HCT116 (cell line): Measurements from ENCODE around the gene RCAN3. TPM values are rescaled to one million over a fixed set of nuclear protein-coding genes. Genes with fewer than 3 reads are reported as not detected.

Experiments
- ATAC-seq: fragments of 200-7000 bp; cut with Tn5 transposase; 2 replicates; pipeline ENCODE4 v1.9.1; 2020; ENCODE audit warnings: mild to moderate bottlenecking, moderate library complexity
- BruUV-seq: library from RNA; stranded (reverse); fragments of 400-500 nt; replicated peaks from 2 replicates; lab custom pipeline; 2021; lab: Mats Ljungman, UMichigan
- CTCF ChIA-PET: fragments of 300-600 bp; sonication (Branson Sonifier 250); formaldehyde crosslinking; loops from one replicate; lab custom pipeline; 2021; ENCODE audit warnings: antibody characterized with exemption; lab: Charles Lee
- POLR2A ChIA-PET: fragments of 300-600, 350-600 bp; sonication (Branson Sonifier 250); formaldehyde crosslinking; loops from one replicate; lab custom pipeline; 2021; ENCODE audit warnings: antibody characterized with exemption; lab: Charles Lee
- RAD21 ChIA-PET, 2 experiments: fragments of 300-600 bp; sonication (Branson Sonifier 250); formaldehyde crosslinking; loops; one replicate each; lab custom pipeline; 2023; ENCODE audit warnings: low total read pairs in 2 of 2; ENCODE audit not compliant: uncharacterized antibody in 2 of 2, unreplicated experiment in 2 of 2, low non-redundant PET in 1 of 2; lab: Charles Lee
- DNase-seq: peaks from one replicate; pipeline ENCODE4 v3.0.0-alpha.2; 2010; ENCODE audit warnings: low read depth, low spot score
- H2AFZ ChIP-seq: fragments of 200-600 bp; shearing (Covaris generic), sonication (generic); 2 replicates; pipeline ENCODE4 v1.6.1; 2017; ENCODE audit warnings: low read depth, mixed run types, mixed read lengths, antibody characterized with exemption, low read length; ENCODE audit not compliant: poor library complexity, severe bottlenecking
- H3K27ac ChIP-seq: 2 replicates; pipeline ENCODE4 v1.5.1; 2012; ENCODE audit warnings: low read depth, low read length
- H3K27me3 ChIP-seq: fragments of 200-600 bp; sonication (generic); 2 replicates; pipeline ENCODE4 v1.6.1; 2016; ENCODE audit warnings: mixed run types, low read length, mixed read lengths; ENCODE audit not compliant: insufficient read depth
- H3K36me3 ChIP-seq, 2 experiments: fragments of 200-500 bp in 1 of 2; fragments of 200-600 bp in 1 of 2; sonication (Bioruptor generic) in 1 of 2; sonication (generic) in 1 of 2; 2 replicates each; pipeline versions ENCODE4 v1.5.1 to v1.6.1; 2014 to 2016; ENCODE audit warnings: low read length in 2 of 2, inconsistent platforms in 1 of 2, mixed read lengths in 1 of 2, mixed run types in 1 of 2; ENCODE audit not compliant: insufficient read depth in 2 of 2, control insufficient read depth in 1 of 2
- H3K4me1 ChIP-seq, 2 experiments: fragments of 200-600 bp in 1 of 2; sonication (generic) in 1 of 2; 2 replicates each; pipeline versions ENCODE4 v1.5.1 to v1.6.1; 2012 to 2017; ENCODE audit warnings: low read length in 2 of 2, inconsistent platforms in 1 of 2, mild to moderate bottlenecking in 1 of 2, mixed read lengths in 1 of 2, mixed run types in 1 of 2, moderate library complexity in 1 of 2; ENCODE audit not compliant: insufficient read depth in 2 of 2, control insufficient read depth in 1 of 2
- H3K4me2 ChIP-seq: fragments of 200-600 bp; sonication (generic); 2 replicates; pipeline ENCODE4 v1.6.1; 2017; ENCODE audit warnings: mixed run types, low read length, mixed read lengths
- H3K4me3 ChIP-seq, 2 experiments: fragments of 200-600 bp in 1 of 2; sonication (generic) in 1 of 2; replicated peaks in 1 of 2; 2 replicates each; pipeline ENCODE4 v1.5.1; 2011 to 2016; ENCODE audit warnings: low read length in 2 of 2, control low read depth in 1 of 2, low read depth in 1 of 2, mild to moderate bottlenecking in 1 of 2, mixed read lengths in 1 of 2, mixed run types in 1 of 2
- H3K79me2 ChIP-seq: fragments of 200-600 bp; sonication (generic); 2 replicates; pipeline ENCODE4 v1.6.1; 2017; ENCODE audit warnings: mild to moderate bottlenecking, mixed run types, low read length, moderate library complexity, mixed read lengths; ENCODE audit not compliant: insufficient read depth
- H3K9ac ChIP-seq: fragments of 200-600 bp; sonication (generic); 2 replicates; pipeline ENCODE4 v1.6.1; 2016; ENCODE audit warnings: low read length, mixed read lengths
- H3K9me2 ChIP-seq: fragments of 200-600 bp; sonication (generic), shearing (Covaris generic); 2 replicates; pipeline ENCODE4 v1.6.1; 2017; ENCODE audit warnings: mixed run types, mild to moderate bottlenecking, moderate library complexity; ENCODE audit not compliant: insufficient read depth
- H3K9me3 ChIP-seq, 2 experiments: fragments of 200-500 bp in 1 of 2; fragments of 200-600 bp in 1 of 2; sonication (Bioruptor generic) in 1 of 2; sonication (generic) in 1 of 2; 2 replicates each; pipeline ENCODE4 v1.6.1; 2014 to 2017; ENCODE audit warnings: low read length in 2 of 2, mixed read lengths in 2 of 2, inconsistent platforms in 1 of 2, low read depth in 1 of 2, mild to moderate bottlenecking in 1 of 2, mixed run types in 1 of 2, moderate library complexity in 1 of 2; ENCODE audit not compliant: control insufficient read depth in 1 of 2, insufficient read depth in 1 of 2
- H4K20me1 ChIP-seq: fragments of 200-600 bp; sonication (generic), shearing (Covaris generic); 2 replicates; pipeline ENCODE4 v1.6.1; 2017; ENCODE audit warnings: mixed run types, mild to moderate bottlenecking, moderate library complexity; ENCODE audit not compliant: insufficient read depth
- CBX3 ChIP-seq: IDR thresholded peaks from 2 replicates; pipeline ENCODE4 v1.6.1; 2012; ENCODE audit warnings: low read depth
- CEBPB ChIP-seq: IDR thresholded peaks from 2 replicates; pipeline ENCODE4 v1.6.1; 2012; ENCODE audit warnings: low read depth
- CTCF ChIP-seq, 3 experiments: fragments of 200-600 bp in 1 of 3; sonication (generic) in 1 of 3; IDR thresholded peaks in 2 of 3; conservative IDR thresholded peaks in 1 of 3; 2 replicates each; pipeline ENCODE4 v1.5.1; 2012 to 2017; ENCODE audit warnings: low read depth in 2 of 3, low read length in 2 of 3, antibody characterized with exemption in 1 of 3, borderline replicate concordance in 1 of 3, control low read depth in 1 of 3, mild to moderate bottlenecking in 1 of 3, mixed read lengths in 1 of 3, mixed run types in 1 of 3, moderate library complexity in 1 of 3; ENCODE audit not compliant: insufficient read depth in 1 of 3
- EGR1 ChIP-seq: IDR thresholded peaks from 2 replicates; pipeline ENCODE4 v1.6.1; 2012; ENCODE audit warnings: low read depth
- ELF1 ChIP-seq: IDR thresholded peaks from 2 replicates; pipeline ENCODE4 v1.6.1; 2012; ENCODE audit warnings: low read depth, borderline replicate concordance
- EZH2 ChIP-seq: fragments of 200-600 bp; sonication (generic); IDR thresholded peaks from 2 replicates; pipeline ENCODE4 v1.6.1; 2017; ENCODE audit warnings: antibody characterized with exemption, mixed run types
- EZH2phosphoT487 ChIP-seq: fragments of 200-600 bp; IDR thresholded peaks from 2 replicates; pipeline ENCODE4 v1.6.1; 2018; ENCODE audit warnings: antibody characterized with exemption, borderline replicate concordance
- FOSL1 ChIP-seq: IDR thresholded peaks from 2 replicates; pipeline ENCODE4 v1.6.1; 2012; ENCODE audit warnings: low read depth
- JUND ChIP-seq: IDR thresholded peaks from 2 replicates; pipeline ENCODE4 v1.6.1; 2012
- MAX ChIP-seq: IDR thresholded peaks from 2 replicates; pipeline ENCODE4 v1.6.1; 2012
- POLR2A ChIP-seq: IDR thresholded peaks from 2 replicates; pipeline ENCODE4 v1.7.0; 2011; ENCODE audit warnings: borderline replicate concordance; ENCODE audit not compliant: insufficient read depth, insufficient read length; ENCODE audit errors: extremely low read depth
- POLR2AphosphoS5 ChIP-seq: IDR thresholded peaks from 2 replicates; pipeline ENCODE4 v1.6.1; 2011; ENCODE audit warnings: mild to moderate bottlenecking, low read depth, low read length, moderate library complexity
- RAD21 ChIP-seq: IDR thresholded peaks from 2 replicates; pipeline ENCODE4 v1.6.1; 2012; ENCODE audit warnings: low read depth, mild to moderate bottlenecking
- SIN3A ChIP-seq: IDR thresholded peaks from 2 replicates; pipeline ENCODE4 v1.6.1; 2012; ENCODE audit warnings: low read depth
- SP1 ChIP-seq: IDR thresholded peaks from 2 replicates; pipeline ENCODE4 v1.6.1; 2012; ENCODE audit warnings: low read depth
- SRF ChIP-seq: IDR thresholded peaks from 2 replicates; pipeline ENCODE4 v1.6.1; 2012; ENCODE audit warnings: low read depth
- TCF7L2 ChIP-seq: IDR thresholded peaks from 2 replicates; pipeline ENCODE4 v1.7.0; 2011; ENCODE audit warnings: borderline replicate concordance, inconsistent platforms; ENCODE audit not compliant: insufficient read depth, insufficient read length; ENCODE audit errors: extremely low read depth
- YY1 ChIP-seq: IDR thresholded peaks from 2 replicates; pipeline ENCODE4 v1.6.1; 2011; ENCODE audit warnings: low read length, low read depth, moderate library complexity, mild to moderate bottlenecking; ENCODE audit not compliant: insufficient replicate concordance; ENCODE audit errors: extremely low read depth
- ZFX ChIP-seq: fragments of 450-650 bp; IDR thresholded peaks from 2 replicates; pipeline ENCODE4 v1.6.1; 2017
- ZNF274 ChIP-seq: fragments of 200-500 bp; sonication (Bioruptor generic); IDR thresholded peaks from 2 replicates; pipeline ENCODE4 v1.6.1; 2014; ENCODE audit warnings: mild to moderate bottlenecking, low read depth, low read length, inconsistent platforms
- intact Hi-C: fragments of 100-400 bp; cut with micrococcal nuclease; formaldehyde crosslinking; loops from 2 replicates; pipeline ENCODE4 v1.10.0; 2022
- total RNA-seq: library from RNA; stranded (reverse); gene quantifications from one replicate; pipeline ENCODE4 v1.2.1, GENCODE V29; 2021; ENCODE audit not compliant: unreplicated experiment
- TF ChIP-seq, protein P1 (sequence below): IDR thresholded peaks from 2 replicates; pipeline ENCODE4 v1.6.1; 2011; ENCODE audit warnings: mild to moderate bottlenecking, low read length, moderate library complexity; ENCODE audit not compliant: insufficient replicate concordance; ENCODE audit errors: extremely low read depth
- TF ChIP-seq, protein P2 (sequence below): IDR thresholded peaks from 2 replicates; pipeline ENCODE4 v1.6.1; 2012

The RCAN3 gene
- total RNA-seq, 1 experiment from 2014 or later: 13.3 TPM

- Histone ChIP-seq H3K9ac (peak overlapping the region; percentile 27), H3K9me2 (no peaks in the 10 kb centered on the region), H3K4me3 (peak overlapping the region in 1 of 2 experiments; percentile 21; a peak in 2 of 4 replicates), H3K9me3 (no peaks in the 10 kb centered on the region), H3K27ac (peak overlapping the region; percentile 44), H3K4me1 (peaks cover 27 to 42% of the 10 kb centered on the region in 2 experiments), H2AFZ (peak overlapping the region; percentile 64), H3K27me3 (no peaks in the 10 kb centered on the region), H3K4me2 (peak overlapping the region; percentile 69), H4K20me1 (no peaks in the 10 kb centered on the region), H3K36me3 (no peaks in the 10 kb centered on the region), H3K79me2 (no peaks in the 10 kb centered on the region)
- ChIA-PET RAD21 (no interaction called here), CTCF (interaction anchor here (1.4 to 1.9 kb wide), 2 partner anchors 9 to 11 kb away, joined by 3 to 11 read pairs; no protein-coding TSS in a partner anchor), POLR2A (interaction anchor here (1.0 kb wide), 1 partner anchor 121 kb away, joined by 3 read pairs; the partner anchor contains the start of gene NIPAL3)
- no TSS peak for BruUV-seq
- intact Hi-C loops: no loop called here
- ATAC-seq: peak; percentile 70
- peak; percentile 43 for DNase-seq
- peak; percentile 29; the same call in 1 of the 2 replicates for TF ChIP-seq MAX
- TF ChIP-seq, protein P1, sequence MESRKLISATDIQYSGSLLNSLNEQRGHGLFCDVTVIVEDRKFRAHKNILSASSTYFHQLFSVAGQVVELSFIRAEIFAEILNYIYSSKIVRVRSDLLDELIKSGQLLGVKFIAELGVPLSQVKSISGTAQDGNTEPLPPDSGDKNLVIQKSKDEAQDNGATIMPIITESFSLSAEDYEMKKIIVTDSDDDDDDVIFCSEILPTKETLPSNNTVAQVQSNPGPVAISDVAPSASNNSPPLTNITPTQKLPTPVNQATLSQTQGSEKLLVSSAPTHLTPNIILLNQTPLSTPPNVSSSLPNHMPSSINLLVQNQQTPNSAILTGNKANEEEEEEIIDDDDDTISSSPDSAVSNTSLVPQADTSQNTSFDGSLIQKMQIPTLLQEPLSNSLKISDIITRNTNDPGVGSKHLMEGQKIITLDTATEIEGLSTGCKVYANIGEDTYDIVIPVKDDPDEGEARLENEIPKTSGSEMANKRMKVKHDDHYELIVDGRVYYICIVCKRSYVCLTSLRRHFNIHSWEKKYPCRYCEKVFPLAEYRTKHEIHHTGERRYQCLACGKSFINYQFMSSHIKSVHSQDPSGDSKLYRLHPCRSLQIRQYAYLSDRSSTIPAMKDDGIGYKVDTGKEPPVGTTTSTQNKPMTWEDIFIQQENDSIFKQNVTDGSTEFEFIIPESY: no peak
- no peak for TF ChIP-seq POLR2AphosphoS5
- TF ChIP-seq CEBPB: peak; percentile 21; the same call in 1 of the 2 replicates
- no peak for TF ChIP-seq CTCF (IDR thresholded peaks at IDR 0.05 in 2 of 3, conservative IDR thresholded peaks at IDR 0.05 in 1 of 3; ENCODE audit: borderline replicate concordance in 1 of 3, insufficient read depth in 1 of 3, low read depth in 2 of 3, low read length in 2 of 3)
- 0 out of 2 replicates have a peak, but pooled peaks have one; percentile 38 for TF ChIP-seq JUND
- no peak for TF ChIP-seq ZFX
- peak; percentile 55 for TF ChIP-seq SP1
- no peak for TF ChIP-seq POLR2A
- TF ChIP-seq ZNF274: no peak
- TF ChIP-seq FOSL1: peak; percentile 39; the same call in 1 of the 2 replicates
- TF ChIP-seq CBX3: 0 out of 2 replicates have a peak, but pooled peaks have one; percentile 13
- TF ChIP-seq SRF: no peak
- no peak for TF ChIP-seq SIN3A
- TF ChIP-seq YY1: no peak
- TF ChIP-seq TCF7L2: no peak
- no peak for TF ChIP-seq EZH2phosphoT487
- TF ChIP-seq ELF1: no peak
- TF ChIP-seq, protein P2, sequence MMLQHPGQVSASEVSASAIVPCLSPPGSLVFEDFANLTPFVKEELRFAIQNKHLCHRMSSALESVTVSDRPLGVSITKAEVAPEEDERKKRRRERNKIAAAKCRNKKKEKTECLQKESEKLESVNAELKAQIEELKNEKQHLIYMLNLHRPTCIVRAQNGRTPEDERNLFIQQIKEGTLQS: no peak; the same call in 1 of the 2 replicates
- TF ChIP-seq EZH2: no peak
- TF ChIP-seq RAD21: no peak
- no peak for TF ChIP-seq EGR1
These were observed 33.8 kb downstream of the RCAN3 start for GRCh38 chr1:24536391-24536840.
